A549 (cell line): ENCODE measurements around the gene APBB2. TPM values are rescaled to one million over a fixed set of nuclear protein-coding genes. Genes with fewer than 3 reads are reported as not detected.

ENCODE experiments used
- ATAC-seq, 2 experiments: fragments of 200-7000 bp in 1 of 2; fragments of >200 bp in 1 of 2; cut with Nextera tagmentation in 1 of 2; cut with Tn5 transposase in 1 of 2; 3 replicates each; pipeline versions ENCODE4 v1.8.0 to v1.9.1; 2018 to 2020; ENCODE audit warnings: mild to moderate bottlenecking in 1 of 2, moderate library complexity in 1 of 2
- CTCF ChIA-PET: fragments of 300-600 bp; sonication (Branson Sonifier 250); formaldehyde crosslinking; extraction: SDS; loops from one replicate; lab custom pipeline; 2021; ENCODE audit warnings: antibody characterized with exemption, inconsistent platforms; lab: Yijun Ruan, JAX
- POLR2A ChIA-PET: fragments of 350-600 bp; formaldehyde crosslinking; extraction: SDS; loops from one replicate; lab custom pipeline; 2021; ENCODE audit warnings: antibody characterized with exemption, inconsistent platforms; lab: Yijun Ruan, JAX
- DNase-seq, 2 experiments: peaks; one replicate each; pipeline versions ENCODE4 v3.0.0 to v3.0.0-alpha.2; 2011 to 2016; ENCODE audit warnings: low read depth in 1 of 2, low spot score in 1 of 2
- FAIRE-seq: peaks from 2 replicates; lab custom pipeline; 2011; peaks lifted over from hg19 to GRCh38; lab: Jason Lieb, UNC
- H3K27ac ChIP-seq, 2 experiments: fragments of >200 bp; sonication (Bioruptor Twin); formaldehyde crosslinking; 3 replicates each; pipeline ENCODE4 v1.5.1; 2016 to 2017
- H3K4me1 ChIP-seq: fragments of >200 bp; sonication (Bioruptor Twin); formaldehyde crosslinking; 3 replicates; pipeline ENCODE4 v1.6.1; 2016
- H3K4me2 ChIP-seq: fragments of >200 bp; sonication (Bioruptor Twin); formaldehyde crosslinking; 3 replicates; pipeline ENCODE4 v1.6.1; 2016
- H3K4me3 ChIP-seq: fragments of >200 bp; sonication (Bioruptor Twin); formaldehyde crosslinking; 3 replicates; pipeline ENCODE4 v1.5.1; 2016
- H3K9me3 ChIP-seq: fragments of >200 bp; sonication (Bioruptor Twin); formaldehyde crosslinking; 3 replicates; pipeline ENCODE4 v1.6.1; 2016
- BCL3 ChIP-seq: fragments of >200 bp; sonication (Bioruptor Twin); formaldehyde crosslinking; IDR thresholded peaks from 3 replicates; pipeline ENCODE4 v1.6.1; 2016
- CBX2 ChIP-seq: fragments of 200-600 bp; sonication (generic); IDR thresholded peaks from 2 replicates; pipeline ENCODE4 v1.6.1; 2016; ENCODE audit warnings: low read depth, mild to moderate bottlenecking, borderline replicate concordance
- CBX8 ChIP-seq: fragments of 200-600 bp; sonication (generic); IDR thresholded peaks from 2 replicates; pipeline ENCODE4 v1.6.1; 2016
- CEBPB ChIP-seq, 2 experiments: fragments of >200 bp in 1 of 2; sonication (Bioruptor Twin) in 1 of 2; formaldehyde crosslinking in 1 of 2; IDR thresholded peaks; 2 replicates each; pipeline ENCODE4 v1.6.1; 2012 to 2016
- E2F6 ChIP-seq: IDR thresholded peaks from 2 replicates; pipeline ENCODE4 v1.6.1; 2012; ENCODE audit warnings: low read depth, borderline replicate concordance
- EHMT2 ChIP-seq: fragments of 200-600 bp; sonication (generic); IDR thresholded peaks from 2 replicates; pipeline ENCODE4 v1.6.1; 2016; ENCODE audit warnings: antibody characterized with exemption, low read depth, mild to moderate bottlenecking, moderate library complexity
- ESRRA ChIP-seq: fragments of 150-350 bp; IDR thresholded peaks from 2 replicates; pipeline ENCODE4 v1.6.1; 2014; ENCODE audit warnings: mild to moderate bottlenecking, low read length, borderline replicate concordance
- FOSB ChIP-seq: fragments of 250-450 bp; sonication (Bioruptor Pico); IDR thresholded peaks from 2 replicates; pipeline ENCODE4 v1.5.0; 2020; ENCODE audit warnings: mild to moderate bottlenecking, moderate library complexity
- FOSL2 ChIP-seq, 2 experiments: fragments of 450-650 bp in 1 of 2; fragments of >200 bp in 1 of 2; sonication (Bioruptor Twin) in 1 of 2; formaldehyde crosslinking; IDR thresholded peaks; 2 replicates each; pipeline versions ENCODE4 v1.5.0 to v1.6.1; 2016 to 2020; ENCODE audit warnings: mild to moderate bottlenecking in 1 of 2, moderate library complexity in 1 of 2
- GATA3 ChIP-seq: IDR thresholded peaks from 2 replicates; pipeline ENCODE4 v1.6.1; 2012; ENCODE audit warnings: borderline replicate concordance
- HEYL ChIP-seq: fragments of 250-450 bp; sonication (Bioruptor Pico); IDR thresholded peaks from 2 replicates; pipeline ENCODE4 v1.8.0; 2021; ENCODE audit warnings: mild to moderate bottlenecking, moderate library complexity
- JUN ChIP-seq, 2 experiments: fragments of >200 bp; sonication (Bioruptor Twin); formaldehyde crosslinking; IDR thresholded peaks; 2 replicates in 1 of 2; 3 replicates in 1 of 2; pipeline ENCODE4 v1.6.1; 2016 to 2017
- JUNB ChIP-seq: fragments of >200 bp; sonication (Bioruptor Twin); formaldehyde crosslinking; IDR thresholded peaks from 2 replicates; pipeline ENCODE4 v1.6.1; 2016
- MAFK ChIP-seq: fragments of 450-650 bp; IDR thresholded peaks from 2 replicates; pipeline ENCODE4 v1.6.1; 2014; ENCODE audit not compliant: partially characterized antibody
- MAZ ChIP-seq: fragments of 150-350 bp; IDR thresholded peaks from 2 replicates; pipeline ENCODE4 v1.6.1; 2014; ENCODE audit warnings: antibody characterized with exemption, low read depth, low read length, borderline replicate concordance
- MYC ChIP-seq: IDR thresholded peaks from 2 replicates; pipeline ENCODE4 v1.6.1; 2012; ENCODE audit warnings: mild to moderate bottlenecking, inconsistent platforms, low read length, improper control_type of control experiment, borderline replicate concordance
- NFE2L2 ChIP-seq: fragments of 150-350 bp; conservative IDR thresholded peaks from 2 replicates; pipeline ENCODE4 v1.6.1; 2014; ENCODE audit warnings: low read length
- NR3C1 ChIP-seq: fragments of >200 bp; sonication (Bioruptor Twin); formaldehyde crosslinking; IDR thresholded peaks from 3 replicates; pipeline ENCODE4 v1.6.1; 2017
- PBX3 ChIP-seq: IDR thresholded peaks from 2 replicates; pipeline ENCODE4 v1.6.1; 2012
- PHF8 ChIP-seq: fragments of 200-600 bp; sonication (generic); IDR thresholded peaks from 2 replicates; pipeline ENCODE4 v1.6.1; 2016; ENCODE audit warnings: low read depth, mild to moderate bottlenecking, antibody characterized with exemption, moderate library complexity, borderline replicate concordance
- POLR2AphosphoS2 ChIP-seq: conservative IDR thresholded peaks from 2 replicates; pipeline ENCODE4 v1.6.1; 2012; ENCODE audit warnings: low read length, improper control_type of control experiment, inconsistent platforms
- RFX5 ChIP-seq: fragments of 450-650 bp; IDR thresholded peaks from 2 replicates; pipeline ENCODE4 v1.7.1; 2014; ENCODE audit warnings: antibody characterized with exemption, mild to moderate bottlenecking, moderate library complexity
- TFCP2L1 ChIP-seq: fragments of 250-450 bp; sonication (Bioruptor Pico); IDR thresholded peaks from 2 replicates; pipeline ENCODE4 v1.5.0; 2021; ENCODE audit warnings: mild to moderate bottlenecking
- USF2 ChIP-seq: fragments of 450-650 bp; IDR thresholded peaks from 2 replicates; pipeline ENCODE4 v1.6.1; 2014; ENCODE audit warnings: antibody characterized with exemption
- ZC3H11A ChIP-seq: fragments of 450-650 bp; IDR thresholded peaks from 2 replicates; pipeline ENCODE4 v1.6.1; 2014; ENCODE audit warnings: antibody characterized with exemption, mild to moderate bottlenecking
- ZNF302 ChIP-seq: fragments of 250-450 bp; sonication (Bioruptor Pico); IDR thresholded peaks from 2 replicates; pipeline ENCODE4 v1.9.0; 2021; ENCODE audit warnings: inconsistent platforms, mild to moderate bottlenecking, moderate library complexity
- WGBS: methylation state at CpG from one replicate; pipeline ENCODE4 v1.1.6; 2017; ENCODE audit errors: missing lambda C conversion rate; 5-methylcytosine and 5-hydroxymethylcytosine counted together
- polyA plus RNA-seq, 4 experiments: library from polyadenylated mRNA; depleted of rRNA in 3 of 4; stranded (reverse); fragments of >200 nt; fragmentation: RNase III in 1 of 4; extraction: RNeasy Plus Mini Kit Qiagen cat#74134 plus additional on column Dnase treatment in 1 of 4; gene quantifications; 2 replicates in 3 of 4; 3 replicates in 1 of 4; pipeline ENCODE4 v1.2.3, GENCODE V29; 2011 to 2017
- TF ChIP-seq, protein P1 (sequence below): fragments of 150-350 bp; IDR thresholded peaks from 2 replicates; pipeline ENCODE4 v1.6.1; 2014; ENCODE audit warnings: low read depth, mild to moderate bottlenecking, low read length

The APBB2 gene
- polyA plus RNA-seq, 2 of the 4 experiments (the other 2 are of a cell fraction) = 8.3 to 31.9 TPM

DNA sequence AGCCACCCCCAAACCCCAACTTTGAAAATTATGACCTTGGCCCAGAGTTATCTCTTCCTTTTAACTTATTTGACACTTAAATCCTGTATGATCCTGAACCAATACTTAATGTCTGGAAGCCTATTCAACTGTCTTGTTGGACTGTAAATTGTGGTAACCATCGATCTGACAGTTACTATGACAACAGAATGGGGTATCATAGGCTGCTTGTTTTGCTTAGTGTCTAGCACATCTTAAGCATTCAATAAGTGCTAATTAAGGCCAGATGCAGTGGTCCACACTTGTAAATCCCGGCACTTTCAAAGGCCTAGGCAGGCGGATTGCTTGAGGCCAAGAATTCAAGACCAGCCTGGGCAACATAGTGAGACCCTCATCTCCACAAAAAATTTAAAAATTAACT, 175.0 kb downstream of the APBB2 start:
- no peak for ATAC-seq
- Histone ChIP-seq H3K4me1 (no peaks in the 10 kb centered on the region), H3K4me3 (no peak overlapping the region)
- DNase-seq = no peak
- no peak for FAIRE-seq
- WGBS = 88% methylated on average over 3 of the region's 3 CpGs
- CTCF ChIA-PET = no interaction called here
- no peak for TF ChIP-seq JUNB
- TF ChIP-seq HEYL (CRISPR knock-in tag) = no peak
- TF ChIP-seq, protein P1, sequence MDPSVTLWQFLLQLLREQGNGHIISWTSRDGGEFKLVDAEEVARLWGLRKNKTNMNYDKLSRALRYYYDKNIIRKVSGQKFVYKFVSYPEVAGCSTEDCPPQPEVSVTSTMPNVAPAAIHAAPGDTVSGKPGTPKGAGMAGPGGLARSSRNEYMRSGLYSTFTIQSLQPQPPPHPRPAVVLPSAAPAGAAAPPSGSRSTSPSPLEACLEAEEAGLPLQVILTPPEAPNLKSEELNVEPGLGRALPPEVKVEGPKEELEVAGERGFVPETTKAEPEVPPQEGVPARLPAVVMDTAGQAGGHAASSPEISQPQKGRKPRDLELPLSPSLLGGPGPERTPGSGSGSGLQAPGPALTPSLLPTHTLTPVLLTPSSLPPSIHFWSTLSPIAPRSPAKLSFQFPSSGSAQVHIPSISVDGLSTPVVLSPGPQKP = no peak
- no peak for TF ChIP-seq EHMT2
- TF ChIP-seq BCL3 = no peak
- TF ChIP-seq TFCP2L1 = no peak
- no peak for TF ChIP-seq E2F6
- no peak for TF ChIP-seq CEBPB (IDR thresholded peaks at IDR 0.05)
- TF ChIP-seq ZNF302 (CRISPR knock-in tag) = no peak
- no peak for TF ChIP-seq CBX8
- TF ChIP-seq ZC3H11A = no peak
- TF ChIP-seq CBX2 = no peak
- TF ChIP-seq, all 56 proteins: peak for 0
- POLR2A ChIA-PET = no interaction called here
- Histone ChIP-seq H3K27ac (no peak overlapping the region), H3K9me3 (0 out of 3 replicates have a peak, but pooled peaks cover under 1% of the 10 kb centered on the region), H3K4me2 (no peak overlapping the region)

- no peak overlapping the region for H3K27ac ChIP-seq
- DNase-seq = no peak
- FAIRE-seq = no peak
- no peaks in the 10 kb centered on the region for H3K4me1 ChIP-seq
- no peaks in the 10 kb centered on the region for H3K9me3 ChIP-seq
- ChIA-PET POLR2A (interaction anchor here (0.6 kb wide), 1 partner anchor 109 kb away, joined by 7 read pairs; no protein-coding TSS in a partner anchor), CTCF (interaction anchor here (1.5 kb wide), 1 partner anchor 174 kb away, joined by 5 read pairs; no protein-coding TSS in a partner anchor)
- whole genome bisulfite sequencing = 91% methylated on average over 2 of the region's 2 CpGs
- no peak overlapping the region for H3K4me2 ChIP-seq
- no peak for TF ChIP-seq MAFK
- TF ChIP-seq GATA3 = no peak
- TF ChIP-seq MYC = no peak
- TF ChIP-seq USF2 = no peak
- no peak for TF ChIP-seq NR3C1
- TF ChIP-seq JUNB = no peak
- no peak for TF ChIP-seq NFE2L2
- no peak for TF ChIP-seq RFX5
- no peak for TF ChIP-seq CBX8
- no peak for TF ChIP-seq ESRRA
- TF ChIP-seq FOSB (CRISPR knock-in tag) = no peak
- TF ChIP-seq PHF8 = no peak
- TF ChIP-seq MAZ = no peak
- no peak for TF ChIP-seq JUN (IDR thresholded peaks at IDR 0.05)
- no peak for TF ChIP-seq CBX2
- TF ChIP-seq FOSL2 (IDR thresholded peaks at IDR 0.05) = no peak
- TF ChIP-seq FOSL2 (CRISPR knock-in tag; IDR thresholded peaks at IDR 0.05) = no peak
- no peak for TF ChIP-seq EHMT2
- no peak for TF ChIP-seq POLR2AphosphoS2
- TF ChIP-seq PBX3 = no peak
- TF ChIP-seq, all 56 proteins: peak for 0
- H3K4me3 ChIP-seq = no peak overlapping the region
- no peak for ATAC-seq
Measured at GRCh38 chr4:41038304-41038703, 176.0 kb downstream of the APBB2 start.
